ENCODE measurements around the gene FN1. TPM values are rescaled to one million over a fixed set of nuclear protein-coding genes. Genes with fewer than 3 reads are reported as not detected.
A peak's percentile ranks its signal among the peaks of the same experiment; 100 is the strongest.

FN1 gene
- total RNA-seq, 1 donor: 18,025 TPM

GRCh38 chr2:215479536-215480240 is 43.8 kb upstream of the FN1 start:
- H3K27ac ChIP-seq (ENCODE audit: low read depth, low read length): no peak overlapping the region
- peaks cover 10% of the 10 kb centered on the region for H3K4me1 ChIP-seq (ENCODE audit: insufficient read depth, low read length)
- H4K20me1 ChIP-seq (ENCODE audit: insufficient read depth, low read length): no peaks in the 10 kb centered on the region
- H3K27me3 ChIP-seq (ENCODE audit: insufficient read depth, low read length): no peaks in the 10 kb centered on the region
- no peak overlapping the region for H2AFZ ChIP-seq (ENCODE audit: low read length)
- no peaks in the 10 kb centered on the region for H3K79me2 ChIP-seq (ENCODE audit: insufficient read depth, low read length)
- H3K4me3 ChIP-seq (ENCODE audit: insufficient read depth, low read length): no peak overlapping the region
- DNase-seq (ENCODE audit: insufficient read length, low spot score, missing footprints): no peak
- no peaks in the 10 kb centered on the region for H3K36me3 ChIP-seq (ENCODE audit: insufficient read depth, low read length)
- no peak for TF ChIP-seq CTCF (IDR thresholded peaks at IDR 0.05; ENCODE audit: extremely low read depth, low read depth, low read length)
- no peaks in the 10 kb centered on the region for H3K9me3 ChIP-seq (ENCODE audit: low read depth, low read length)
- H3K4me2 ChIP-seq (ENCODE audit: insufficient read depth, low read length): no peak overlapping the region

GRCh38 chr2:215479121-215479520 is 43.3 kb upstream of the FN1 start:
- Histone ChIP-seq H3K9me3 (ENCODE audit: low read depth, low read length) (no peaks in the 10 kb centered on the region), H3K27ac (ENCODE audit: low read depth, low read length) (no peak overlapping the region), H3K4me3 (ENCODE audit: insufficient read depth, low read length) (no peak overlapping the region), H2AFZ (ENCODE audit: low read length) (no peak overlapping the region), H3K4me1 (ENCODE audit: insufficient read depth, low read length) (peaks cover 10% of the 10 kb centered on the region), H3K4me2 (ENCODE audit: insufficient read depth, low read length) (no peak overlapping the region), H3K27me3 (ENCODE audit: insufficient read depth, low read length) (no peaks in the 10 kb centered on the region), H3K36me3 (ENCODE audit: insufficient read depth, low read length) (no peaks in the 10 kb centered on the region), H4K20me1 (ENCODE audit: insufficient read depth, low read length) (no peaks in the 10 kb centered on the region), H3K79me2 (ENCODE audit: insufficient read depth, low read length) (no peaks in the 10 kb centered on the region)
- no peak for TF ChIP-seq CTCF (IDR thresholded peaks at IDR 0.05; ENCODE audit: extremely low read depth, low read depth, low read length)
- DNase-seq (ENCODE audit: insufficient read length, low spot score, missing footprints): no peak

- no peaks in the 10 kb centered on the region for H3K36me3 ChIP-seq (ENCODE audit: insufficient read depth, low read length)
- H3K27ac ChIP-seq (ENCODE audit: low read depth, low read length): peak overlapping the region; percentile 15
- H3K4me2 ChIP-seq (ENCODE audit: insufficient read depth, low read length): peak overlapping the region; percentile 12
- no peak overlapping the region for H2AFZ ChIP-seq (ENCODE audit: low read length)
- DNase-seq (ENCODE audit: insufficient read length, low spot score, missing footprints): peak; percentile 83
- peak overlapping the region; percentile 9 for H3K4me3 ChIP-seq (ENCODE audit: insufficient read depth, low read length)
- no peaks in the 10 kb centered on the region for H3K9me3 ChIP-seq (ENCODE audit: low read depth, low read length)
- no peaks in the 10 kb centered on the region for H3K27me3 ChIP-seq (ENCODE audit: insufficient read depth, low read length)
- no peak for TF ChIP-seq CTCF (IDR thresholded peaks at IDR 0.05; ENCODE audit: extremely low read depth, low read depth, low read length)
- no peaks in the 10 kb centered on the region for H3K79me2 ChIP-seq (ENCODE audit: insufficient read depth, low read length)
- no peaks in the 10 kb centered on the region for H4K20me1 ChIP-seq (ENCODE audit: insufficient read depth, low read length)
- H3K4me1 ChIP-seq (ENCODE audit: insufficient read depth, low read length): peaks cover 10% of the 10 kb centered on the region
Measured at GRCh38 chr2:215476424-215476823, 40.6 kb upstream of the FN1 start.

- Histone ChIP-seq H3K27ac (ENCODE audit: low read depth, low read length) (no peak overlapping the region), H3K4me2 (ENCODE audit: insufficient read depth, low read length) (no peak overlapping the region), H2AFZ (ENCODE audit: low read length) (no peak overlapping the region), H3K4me3 (ENCODE audit: insufficient read depth, low read length) (no peak overlapping the region), H4K20me1 (ENCODE audit: insufficient read depth, low read length) (no peaks in the 10 kb centered on the region), H3K36me3 (ENCODE audit: insufficient read depth, low read length) (no peaks in the 10 kb centered on the region), H3K27me3 (ENCODE audit: insufficient read depth, low read length) (no peaks in the 10 kb centered on the region), H3K9me3 (ENCODE audit: low read depth, low read length) (no peaks in the 10 kb centered on the region), H3K79me2 (ENCODE audit: insufficient read depth, low read length) (no peaks in the 10 kb centered on the region), H3K4me1 (ENCODE audit: insufficient read depth, low read length) (peaks cover 13% of the 10 kb centered on the region)
- no peak for TF ChIP-seq CTCF (IDR thresholded peaks at IDR 0.05; ENCODE audit: extremely low read depth, low read depth, low read length)
- no peak for DNase-seq (ENCODE audit: insufficient read length, low spot score, missing footprints)
Measured at GRCh38 chr2:215466097-215466909, 30.4 kb upstream of the FN1 start.
